Ascending aorta (tissue), 2 donors: ENCODE measurements around the gene PDXP. TPM values are rescaled to one million over a fixed set of nuclear protein-coding genes. Genes with fewer than 3 reads are reported as not detected.
A peak's percentile ranks its signal among the peaks of the same experiment; 100 is the strongest.

ENCODE experiments used
- DNase-seq, 2 donors: peaks; one replicate each; pipeline ENCODE4 v3.0.0-alpha.2; 2019; ENCODE audit warnings: low spot score in 2 of 2
- H3K27ac ChIP-seq, 2 donors: fragments of 200-600 bp; sonication (generic); one replicate each; pipeline ENCODE4 v1.5.1; 2016 to 2017; ENCODE audit warnings: mild to moderate bottlenecking in 1 of 2
- H3K27me3 ChIP-seq: fragments of 200-600 bp; sonication (generic); one replicate; pipeline ENCODE4 v1.5.1; 2017
- H3K36me3 ChIP-seq, 2 donors: fragments of 200-600 bp; sonication (generic); one replicate each; pipeline ENCODE4 v1.5.1; 2016
- H3K4me1 ChIP-seq, 2 donors: fragments of 200-600 bp; sonication (generic); one replicate each; pipeline ENCODE4 v1.5.1; 2016 to 2017; ENCODE audit warnings: mild to moderate bottlenecking in 1 of 2
- H3K4me3 ChIP-seq, 2 donors: fragments of 200-600 bp; sonication (generic); one replicate each; pipeline ENCODE4 v1.5.1; 2016 to 2017; ENCODE audit warnings: mild to moderate bottlenecking in 1 of 2
- H3K9me3 ChIP-seq, 2 donors: fragments of 200-600 bp; sonication (generic); one replicate each; pipeline ENCODE4 v1.5.1; 2016
- intact Hi-C: fragments of 100-400 bp; cut with DNase I; formaldehyde crosslinking; loops from one replicate; pipeline ENCODE4 v1.15.1; 2023
- total RNA-seq: library from RNA; depleted of rRNA; stranded (reverse); fragments of >200 nt; gene quantifications from one replicate; pipeline ENCODE4 v1.1.0, GENCODE V29; 2016
- TF ChIP-seq, protein P1 (sequence below), 3 experiments: fragments of 200-600 bp in 2 of 3; fragments of 450-650 bp in 1 of 3; sonication (generic) in 2 of 3; IDR thresholded peaks; one replicate each; pipeline ENCODE4 v1.5.1; 2016 to 2019; ENCODE audit warnings: antibody characterized with exemption in 3 of 3, mild to moderate bottlenecking in 1 of 3, moderate library complexity in 1 of 3

PDXP gene
- total RNA-seq, 1 donor from 2014 or later, result 10.6 TPM

GRCh38 chr22:37675930-37676735, 17.6 kb downstream of the PDXP start:
- peaks cover 15 to 30% of the 10 kb centered on the region in 2 donors for H3K4me1 ChIP-seq

GRCh38 chr22:37676736-37677492, 18.4 kb downstream of the PDXP start:
- Histone ChIP-seq H3K27ac (peak overlapping the region; percentile 91 to 94), H3K27me3 (no peaks in the 10 kb centered on the region), H3K9me3 (no peaks in the 10 kb centered on the region), H3K36me3 (peaks cover 25 to 28% of the 10 kb centered on the region in 2 donors), H3K4me3 (peak overlapping the region; percentile 58 to 81), H3K4me1 (peaks cover 15 to 30% of the 10 kb centered on the region in 2 donors)
- intact Hi-C loops, result loop anchor here (2.0 to 5.0 kb wide), 3 partner anchors 68 to 130 kb away; partner anchors contain the start of genes CDC42EP1 and GGA1
- peak; percentile 93 to 97 for DNase-seq
- TF ChIP-seq, protein P1, sequence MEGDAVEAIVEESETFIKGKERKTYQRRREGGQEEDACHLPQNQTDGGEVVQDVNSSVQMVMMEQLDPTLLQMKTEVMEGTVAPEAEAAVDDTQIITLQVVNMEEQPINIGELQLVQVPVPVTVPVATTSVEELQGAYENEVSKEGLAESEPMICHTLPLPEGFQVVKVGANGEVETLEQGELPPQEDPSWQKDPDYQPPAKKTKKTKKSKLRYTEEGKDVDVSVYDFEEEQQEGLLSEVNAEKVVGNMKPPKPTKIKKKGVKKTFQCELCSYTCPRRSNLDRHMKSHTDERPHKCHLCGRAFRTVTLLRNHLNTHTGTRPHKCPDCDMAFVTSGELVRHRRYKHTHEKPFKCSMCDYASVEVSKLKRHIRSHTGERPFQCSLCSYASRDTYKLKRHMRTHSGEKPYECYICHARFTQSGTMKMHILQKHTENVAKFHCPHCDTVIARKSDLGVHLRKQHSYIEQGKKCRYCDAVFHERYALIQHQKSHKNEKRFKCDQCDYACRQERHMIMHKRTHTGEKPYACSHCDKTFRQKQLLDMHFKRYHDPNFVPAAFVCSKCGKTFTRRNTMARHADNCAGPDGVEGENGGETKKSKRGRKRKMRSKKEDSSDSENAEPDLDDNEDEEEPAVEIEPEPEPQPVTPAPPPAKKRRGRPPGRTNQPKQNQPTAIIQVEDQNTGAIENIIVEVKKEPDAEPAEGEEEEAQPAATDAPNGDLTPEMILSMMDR (IDR thresholded peaks at IDR 0.05), result no peak

More at GRCh38 chr22:37675930-37676735, 17.6 kb downstream of the PDXP start:
- TF ChIP-seq, protein P1 (IDR thresholded peaks at IDR 0.05), result no peak
- Histone ChIP-seq H3K36me3 (peaks cover 25 to 28% of the 10 kb centered on the region in 2 donors), H3K27ac (peak overlapping the region; percentile 91 to 94), H3K9me3 (no peaks in the 10 kb centered on the region), H3K4me3 (peak overlapping the region; percentile 58 to 81), H3K27me3 (no peaks in the 10 kb centered on the region)
- peak in 1 of 2 donors; percentile 71 for DNase-seq
- intact Hi-C loops, result loop anchor here (1.0 to 5.0 kb wide), 5 partner anchors 18 to 131 kb away; partner anchors contain the start of genes CDC42EP1, GCAT, GGA1 and PDXP

DNA sequence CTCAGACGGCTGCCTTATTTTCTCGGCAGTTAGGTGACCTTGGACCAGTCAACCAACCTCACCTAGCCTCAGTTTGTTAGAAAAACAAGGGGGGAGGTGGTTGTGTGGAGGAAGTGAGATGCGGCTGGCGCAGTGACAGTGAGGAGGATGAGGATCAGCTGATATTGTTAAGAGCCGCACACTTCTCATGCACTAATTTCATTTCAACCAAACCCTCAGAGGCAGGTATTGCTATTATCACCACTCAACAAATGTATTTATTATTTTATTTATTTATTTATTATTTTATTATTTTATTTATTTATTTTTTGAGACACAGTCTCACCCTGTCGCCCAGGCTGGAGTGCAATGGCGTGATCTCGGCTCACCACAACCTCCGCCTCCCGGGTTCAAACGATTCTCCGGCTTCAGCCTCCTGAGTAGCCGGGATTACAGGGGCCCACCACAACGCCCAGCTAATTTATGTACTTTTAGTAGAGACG, 19.0 kb downstream of the PDXP start:
- H3K27me3 ChIP-seq, result no peaks in the 10 kb centered on the region
- intact Hi-C loops, result loop anchor here (2.0 to 5.0 kb wide), 3 partner anchors 69 to 130 kb away; partner anchors contain the start of genes CDC42EP1 and GGA1
- H3K27ac ChIP-seq, result peak overlapping the region; percentile 91 to 94
- H3K4me1 ChIP-seq, result peaks cover 15 to 30% of the 10 kb centered on the region in 2 donors
- TF ChIP-seq, protein P1 (IDR thresholded peaks at IDR 0.05), result no peak
- no peak for DNase-seq
- H3K4me3 ChIP-seq, result peak overlapping the region; percentile 58 to 81
- H3K9me3 ChIP-seq, result no peaks in the 10 kb centered on the region
- peaks cover 25 to 28% of the 10 kb centered on the region in 2 donors for H3K36me3 ChIP-seq

GRCh38 chr22:37678372-37678771, 19.8 kb downstream of the PDXP start:
- no peak for DNase-seq
- Histone ChIP-seq H3K27ac (peak overlapping the region in 1 of 2 donors; percentile 94), H3K36me3 (peaks cover 25 to 28% of the 10 kb centered on the region in 2 donors), H3K9me3 (no peaks in the 10 kb centered on the region), H3K4me3 (peak overlapping the region in 1 of 2 donors; percentile 81), H3K4me1 (peaks cover 15 to 26% of the 10 kb centered on the region in 2 donors), H3K27me3 (no peaks in the 10 kb centered on the region)
- TF ChIP-seq, protein P1 (IDR thresholded peaks at IDR 0.05), result no peak
- intact Hi-C loops, result loop anchor here (5.0 kb wide), 2 partner anchors 116 to 131 kb away; partner anchors contain the start of gene CDC42EP1

GRCh38 chr22:37679670-37680069, 21.1 kb downstream of the PDXP start:
- H3K9me3 ChIP-seq, result no peaks in the 10 kb centered on the region
- no peaks in the 10 kb centered on the region for H3K27me3 ChIP-seq
- peaks cover 7 to 15% of the 10 kb centered on the region in 2 donors for H3K4me1 ChIP-seq
- no peak overlapping the region for H3K4me3 ChIP-seq
- no peak for DNase-seq
- TF ChIP-seq, protein P1 (IDR thresholded peaks at IDR 0.05), result no peak
- intact Hi-C loops, result loop anchor here (2.0 to 5.0 kb wide), 4 partner anchors 19 to 132 kb away; partner anchors contain the start of gene CDC42EP1
- no peak overlapping the region for H3K27ac ChIP-seq
- peaks cover 25 to 28% of the 10 kb centered on the region in 2 donors for H3K36me3 ChIP-seq
